ENCODE data around the gene MAGEA9B. TPM values are rescaled to one million over a fixed set of nuclear protein-coding genes. Genes with fewer than 3 reads are reported as not detected.
"Not testable (repeated sequence)": the region's sequence is repeated elsewhere in the genome, so short reads cannot be mapped to it uniquely, and the experiment has no call there.

The MAGEA9B gene
- total RNA-seq, 2 donors from 2014 or later = not detected

DNA sequence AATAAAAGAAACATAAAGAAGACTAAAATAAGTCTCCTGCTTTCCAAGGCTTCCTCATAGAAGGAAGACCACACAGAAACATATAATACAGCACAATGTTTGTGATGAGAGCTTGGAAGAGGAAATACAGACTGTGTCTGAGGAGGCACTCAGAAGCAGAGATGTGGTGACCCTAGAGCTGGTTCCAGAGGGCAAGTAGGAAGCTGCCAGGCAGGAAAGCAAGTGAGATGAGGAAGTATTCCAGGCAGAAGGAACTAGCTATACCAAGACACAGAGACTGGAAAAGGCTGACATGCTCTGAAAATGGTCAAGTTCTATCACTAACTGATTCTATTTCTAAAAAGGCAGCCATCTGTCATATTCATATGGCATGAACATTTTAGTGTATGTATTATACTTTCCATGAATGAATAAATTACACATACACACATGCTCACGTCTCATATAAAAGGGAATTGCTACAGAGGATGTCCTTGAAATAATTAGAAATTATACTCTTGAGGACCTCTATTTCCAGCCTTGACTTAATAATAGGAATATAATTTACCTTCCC lies 24.4 kb upstream of the MAGEA9B start:
- Histone ChIP-seq H3K36me3 (ENCODE audit: control insufficient read depth, insufficient read depth, low read length) (peaks cover 47% of the 10 kb centered on the region), H3K9ac (ENCODE audit: extremely low read depth, low read length, poor library complexity, severe bottlenecking) (no peak overlapping the region), H3K4me3 (ENCODE audit: low read length) (peak overlapping the region; percentile 60), H3K27ac (ENCODE audit: low read depth, low read length) (no peak overlapping the region), H3K27me3 (ENCODE audit: control insufficient read depth, insufficient read depth, low read length, poor library complexity, severe bottlenecking) (no peaks in the 10 kb centered on the region), H3K4me1 (ENCODE audit: control insufficient read depth, insufficient read depth, low read length) (peaks cover 2% of the 10 kb centered on the region), H3K9me3 (ENCODE audit: control insufficient read depth, low read length) (no peaks in the 10 kb centered on the region)
- Mint-ChIP-seq H3K9me3 (peaks cover 55% of the 10 kb centered on the region), H3K27me3 (ENCODE audit: insufficient read depth) (no peaks in the 10 kb centered on the region), H3K4me1 (peaks cover 2% of the 10 kb centered on the region), H3K36me3 (ENCODE audit: low read depth) (peaks cover 24% of the 10 kb centered on the region), H3K4me3 (no peak overlapping the region), H3K27ac (no peak overlapping the region)
- no CpG with 5 or more reads among the region's 1 CpG for WGBS, 2 experiments (ENCODE audit: insufficient coverage in 1 of 2, insufficient read length in 1 of 2)
- TF ChIP-seq, protein P1, sequence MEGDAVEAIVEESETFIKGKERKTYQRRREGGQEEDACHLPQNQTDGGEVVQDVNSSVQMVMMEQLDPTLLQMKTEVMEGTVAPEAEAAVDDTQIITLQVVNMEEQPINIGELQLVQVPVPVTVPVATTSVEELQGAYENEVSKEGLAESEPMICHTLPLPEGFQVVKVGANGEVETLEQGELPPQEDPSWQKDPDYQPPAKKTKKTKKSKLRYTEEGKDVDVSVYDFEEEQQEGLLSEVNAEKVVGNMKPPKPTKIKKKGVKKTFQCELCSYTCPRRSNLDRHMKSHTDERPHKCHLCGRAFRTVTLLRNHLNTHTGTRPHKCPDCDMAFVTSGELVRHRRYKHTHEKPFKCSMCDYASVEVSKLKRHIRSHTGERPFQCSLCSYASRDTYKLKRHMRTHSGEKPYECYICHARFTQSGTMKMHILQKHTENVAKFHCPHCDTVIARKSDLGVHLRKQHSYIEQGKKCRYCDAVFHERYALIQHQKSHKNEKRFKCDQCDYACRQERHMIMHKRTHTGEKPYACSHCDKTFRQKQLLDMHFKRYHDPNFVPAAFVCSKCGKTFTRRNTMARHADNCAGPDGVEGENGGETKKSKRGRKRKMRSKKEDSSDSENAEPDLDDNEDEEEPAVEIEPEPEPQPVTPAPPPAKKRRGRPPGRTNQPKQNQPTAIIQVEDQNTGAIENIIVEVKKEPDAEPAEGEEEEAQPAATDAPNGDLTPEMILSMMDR (conservative IDR thresholded peaks at IDR 0.05) = no peak
- no peak for DNase-seq

DNA sequence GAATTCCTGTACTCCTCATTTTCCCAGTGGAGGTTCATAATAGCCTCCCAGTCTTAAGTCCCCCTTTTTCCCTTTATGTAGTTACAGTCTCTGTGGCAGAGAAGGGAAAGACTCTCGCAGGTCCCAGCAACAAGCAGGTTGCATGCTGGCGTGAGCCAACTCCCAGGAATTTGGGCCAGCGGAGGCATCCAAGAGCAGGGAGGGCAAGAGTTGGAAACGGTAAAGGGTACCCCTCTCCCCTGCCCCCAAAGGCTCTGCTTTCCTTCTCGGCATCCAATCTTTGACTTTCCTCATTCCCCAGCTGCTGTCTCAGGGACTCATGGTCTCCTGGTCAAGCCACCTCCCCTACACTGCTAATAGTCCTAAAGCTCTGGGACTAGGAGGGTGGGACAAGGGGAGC lies 23.3 kb upstream of the MAGEA9B start:
- Histone ChIP-seq H3K9ac (ENCODE audit: extremely low read depth, low read length, poor library complexity, severe bottlenecking) (no peak overlapping the region), H3K9me3 (ENCODE audit: control insufficient read depth, low read length) (no peaks in the 10 kb centered on the region), H3K27me3 (ENCODE audit: control insufficient read depth, insufficient read depth, low read length, poor library complexity, severe bottlenecking) (no peaks in the 10 kb centered on the region), H3K27ac (ENCODE audit: low read depth, low read length) (no peak overlapping the region), H3K4me1 (ENCODE audit: control insufficient read depth, insufficient read depth, low read length) (no peaks in the 10 kb centered on the region), H3K36me3 (ENCODE audit: control insufficient read depth, insufficient read depth, low read length) (peaks cover 56% of the 10 kb centered on the region), H3K4me3 (ENCODE audit: low read length) (no peak overlapping the region)
- no peak overlapping the region for H3K4me3 Mint-ChIP-seq
- peaks cover 32% of the 10 kb centered on the region for H3K36me3 Mint-ChIP-seq (ENCODE audit: low read depth)
- WGBS, 2 experiments (ENCODE audit: insufficient coverage in 1 of 2, insufficient read length in 1 of 2) = 97% methylated on average over 5 of the region's 5 CpGs; no CpG with 5 or more reads in 1 of the 2 experiments
- TF ChIP-seq, protein P1 (conservative IDR thresholded peaks at IDR 0.05) = no peak
- H3K9me3 Mint-ChIP-seq = peaks cover 63% of the 10 kb centered on the region
- peaks cover 2% of the 10 kb centered on the region for H3K4me1 Mint-ChIP-seq
- H3K27me3 Mint-ChIP-seq (ENCODE audit: insufficient read depth) = no peaks in the 10 kb centered on the region
- H3K27ac Mint-ChIP-seq = no peak overlapping the region
- DNase-seq = peak; percentile 58

DNA sequence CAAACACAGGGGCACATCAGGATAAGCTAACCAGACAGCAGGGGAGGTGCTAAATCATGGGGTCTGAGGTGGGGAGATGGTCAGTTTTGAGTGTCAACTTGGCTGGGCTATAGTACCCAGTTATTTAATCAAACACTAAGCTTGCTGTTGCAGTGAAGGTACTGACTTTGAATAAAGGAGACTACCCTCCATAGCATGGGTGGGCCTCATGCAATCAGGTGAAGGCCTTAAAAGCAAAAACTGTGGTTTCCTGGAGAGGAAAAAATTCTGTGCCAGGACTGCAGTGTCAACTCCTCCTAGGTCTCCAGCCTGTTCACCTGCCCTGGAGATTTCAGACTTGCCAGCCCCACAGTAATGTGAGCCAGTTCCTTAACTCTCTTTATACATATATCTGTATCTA lies 20.4 kb upstream of the MAGEA9B start:
- Histone ChIP-seq H3K9ac (ENCODE audit: extremely low read depth, low read length, poor library complexity, severe bottlenecking) (no peak overlapping the region), H3K9me3 (ENCODE audit: control insufficient read depth, low read length) (no peaks in the 10 kb centered on the region)

DNA sequence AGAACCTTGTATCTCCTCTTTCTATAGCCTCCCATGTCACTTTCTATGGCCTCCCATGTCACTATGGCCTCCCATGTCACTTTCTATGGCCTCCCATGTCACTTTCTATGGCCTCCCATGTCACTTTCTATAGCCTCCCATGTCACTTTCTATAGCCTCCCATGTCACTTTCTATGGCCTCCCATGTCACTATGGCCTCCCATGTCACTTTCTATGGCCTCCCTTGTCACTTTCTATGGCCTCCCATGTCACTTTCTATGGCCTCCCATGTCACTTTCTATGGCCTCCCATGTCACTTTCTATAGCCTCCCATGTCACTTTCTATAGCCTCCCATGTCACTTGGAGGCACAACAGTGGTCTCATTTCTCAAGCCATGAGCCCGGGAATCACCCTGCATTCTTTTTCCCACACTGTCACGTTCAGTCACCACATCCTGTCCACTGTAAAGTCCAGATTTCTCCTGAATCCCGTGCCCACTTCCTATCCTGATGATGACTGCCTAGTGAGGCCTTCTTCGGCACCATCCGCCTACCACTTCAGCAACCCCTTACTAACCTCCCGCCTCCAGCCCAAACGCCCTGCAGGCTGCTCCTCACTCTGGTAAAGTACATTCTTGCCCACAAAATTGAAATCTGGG lies 18.1 kb upstream of the MAGEA9B start:
- not testable (repeated sequence) for H3K9me3 ChIP-seq (ENCODE audit: control insufficient read depth, low read length); H3K9ac ChIP-seq (ENCODE audit: extremely low read depth, low read length, poor library complexity, severe bottlenecking); H3K4me3 Mint-ChIP-seq; H3K27me3 ChIP-seq (ENCODE audit: control insufficient read depth, insufficient read depth, low read length, poor library complexity, severe bottlenecking); H3K4me1 Mint-ChIP-seq; H3K4me1 ChIP-seq (ENCODE audit: control insufficient read depth, insufficient read depth, low read length); H3K27me3 Mint-ChIP-seq (ENCODE audit: insufficient read depth); H3K27ac Mint-ChIP-seq; H3K27ac ChIP-seq (ENCODE audit: low read depth, low read length); H3K4me3 ChIP-seq (ENCODE audit: low read length); DNase-seq
- peaks cover 47% of the 10 kb centered on the region for H3K9me3 Mint-ChIP-seq
- peaks cover 42% of the 10 kb centered on the region for H3K36me3 Mint-ChIP-seq (ENCODE audit: low read depth)
- WGBS, 2 experiments (ENCODE audit: insufficient coverage in 1 of 2, insufficient read length in 1 of 2) = 95 to 100% methylated on average over 1 to 7 of the region's 7 CpGs
- peaks cover 66% of the 10 kb centered on the region for H3K36me3 ChIP-seq (ENCODE audit: control insufficient read depth, insufficient read depth, low read length)

More for the DNA sequence above, 20.4 kb upstream of the MAGEA9B start:
- H3K27ac ChIP-seq (ENCODE audit: low read depth, low read length) = no peak overlapping the region
- no peak overlapping the region for H3K27ac Mint-ChIP-seq
- TF ChIP-seq, protein P1 (conservative IDR thresholded peaks at IDR 0.05) = no peak
- H3K27me3 ChIP-seq (ENCODE audit: control insufficient read depth, insufficient read depth, low read length, poor library complexity, severe bottlenecking) = no peaks in the 10 kb centered on the region
- H3K9me3 Mint-ChIP-seq = peaks cover 51% of the 10 kb centered on the region
- no peak overlapping the region for H3K4me3 ChIP-seq (ENCODE audit: low read length)
- H3K36me3 ChIP-seq (ENCODE audit: control insufficient read depth, insufficient read depth, low read length) = peaks cover 75% of the 10 kb centered on the region
- no peak overlapping the region for H3K4me3 Mint-ChIP-seq
- DNase-seq = no peak
- H3K27me3 Mint-ChIP-seq (ENCODE audit: insufficient read depth) = no peaks in the 10 kb centered on the region
- peaks cover 40% of the 10 kb centered on the region for H3K36me3 Mint-ChIP-seq (ENCODE audit: low read depth)
- H3K4me1 Mint-ChIP-seq = no peaks in the 10 kb centered on the region
- no peaks in the 10 kb centered on the region for H3K4me1 ChIP-seq (ENCODE audit: control insufficient read depth, insufficient read depth, low read length)

All from endodermal cell (in vitro differentiated cells).